ENCODE data around the gene MAP3K6.
"Not testable (repeated sequence)": the region's sequence is repeated elsewhere in the genome, so short reads cannot be mapped to it uniquely, and the experiment has no call there.

MAP3K6 gene

GRCh38 chr1:27366411-27367159 is at the start of gene MAP3K6:
TSS of gene MAP3K6 (minus strand) at chr1:27366961. CDS start at chr1:27366597, 364 bp downstream.
- peak within 1 kb of the TSS; percentile 84 for H3K4me3 Mint-ChIP-seq
- peaks cover 42 to 62% of the 10 kb centered on the region in 2 donors for H3K4me1 Mint-ChIP-seq
- H3K27ac Mint-ChIP-seq = peak within 1 kb of the TSS; percentile 53
- DNase-seq = no peak
- H3K9me3 Mint-ChIP-seq = no peaks in the 10 kb centered on the region
- no peaks in the 10 kb centered on the region for H3K36me3 Mint-ChIP-seq
- ATAC-seq (replicated peaks) = peak; percentile 22 to 32
- no peaks in the 10 kb centered on the region for H3K27me3 Mint-ChIP-seq

GRCh38 chr1:27414091-27414490 is 47.3 kb upstream of the MAP3K6 start:
- H3K4me1 Mint-ChIP-seq = peaks cover 27 to 40% of the 10 kb centered on the region in 2 donors
- no peaks in the 10 kb centered on the region for H3K27me3 Mint-ChIP-seq
- H3K4me3 Mint-ChIP-seq = no peak overlapping the region
- no peaks in the 10 kb centered on the region for H3K9me3 Mint-ChIP-seq
- H3K36me3 Mint-ChIP-seq = peaks cover 41 to 64% of the 10 kb centered on the region in 2 donors
- peak overlapping the region; percentile 47 for H3K27ac Mint-ChIP-seq
- ATAC-seq (replicated peaks) (no peak), DNase-seq (no peak)

- Mint-ChIP-seq H3K4me1 (peaks cover 22 to 39% of the 10 kb centered on the region in 2 donors), H3K36me3 (peaks cover 39 to 67% of the 10 kb centered on the region in 2 donors), H3K9me3 (no peaks in the 10 kb centered on the region), H3K4me3 (no peak overlapping the region), H3K27me3 (no peaks in the 10 kb centered on the region), H3K27ac (peak overlapping the region; percentile 65)
- no peak for ATAC-seq (replicated peaks)
- no peak for DNase-seq
These were observed 46.2 kb upstream of the MAP3K6 start for GRCh38 chr1:27413004-27413403.

GRCh38 chr1:27412502-27412901 is 45.7 kb upstream of the MAP3K6 start:
- DNase-seq (no peak), ATAC-seq (replicated peaks) (no peak)
- Mint-ChIP-seq H3K27ac (peak overlapping the region; percentile 51), H3K4me3 (no peak overlapping the region), H3K4me1 (peaks cover 24 to 39% of the 10 kb centered on the region in 2 donors), H3K27me3 (no peaks in the 10 kb centered on the region), H3K36me3 (peaks cover 40 to 69% of the 10 kb centered on the region in 2 donors), H3K9me3 (no peaks in the 10 kb centered on the region)

- Mint-ChIP-seq H3K4me1 (peaks cover 26 to 38% of the 10 kb centered on the region in 2 donors), H3K36me3 (peaks cover 36 to 64% of the 10 kb centered on the region in 2 donors), H3K4me3 (no peak overlapping the region), H3K9me3 (no peaks in the 10 kb centered on the region), H3K27ac (no peak overlapping the region), H3K27me3 (no peaks in the 10 kb centered on the region)
- DNase-seq (no peak), ATAC-seq (replicated peaks) (no peak)
These were observed 43.9 kb upstream of the MAP3K6 start for GRCh38 chr1:27410709-27411108.

- no peaks in the 10 kb centered on the region for H3K9me3 Mint-ChIP-seq
- peak overlapping the region; percentile 65 for H3K27ac Mint-ChIP-seq
- H3K4me1 Mint-ChIP-seq = peaks cover 26 to 39% of the 10 kb centered on the region in 2 donors
- DNase-seq (no peak), ATAC-seq (replicated peaks) (no peak)
- peaks cover 31 to 57% of the 10 kb centered on the region in 2 donors for H3K36me3 Mint-ChIP-seq
- no peaks in the 10 kb centered on the region for H3K27me3 Mint-ChIP-seq
- no peak overlapping the region for H3K4me3 Mint-ChIP-seq
These were observed 42.9 kb upstream of the MAP3K6 start for GRCh38 chr1:27409669-27410068.

- no peak for ATAC-seq (replicated peaks)
- no peaks in the 10 kb centered on the region for H3K27me3 Mint-ChIP-seq
- DNase-seq = no peak
- H3K4me3 Mint-ChIP-seq = no peak overlapping the region
- peaks cover 27 to 49% of the 10 kb centered on the region in 2 donors for H3K36me3 Mint-ChIP-seq
- no peaks in the 10 kb centered on the region for H3K9me3 Mint-ChIP-seq
- H3K27ac Mint-ChIP-seq = peak overlapping the region; percentile 60
- H3K4me1 Mint-ChIP-seq = peaks cover 37 to 54% of the 10 kb centered on the region in 2 donors
These were observed 41.4 kb upstream of the MAP3K6 start for GRCh38 chr1:27408151-27408550.

GRCh38 chr1:27406791-27407190 is 40.0 kb upstream of the MAP3K6 start:
- peaks cover 25 to 41% of the 10 kb centered on the region in 2 donors for H3K36me3 Mint-ChIP-seq
- not testable (repeated sequence) for DNase-seq, H3K9me3 Mint-ChIP-seq, H3K27me3 Mint-ChIP-seq, H3K4me3 Mint-ChIP-seq
- H3K27ac Mint-ChIP-seq = peak overlapping the region; percentile 75
- peaks cover 43 to 65% of the 10 kb centered on the region in 2 donors for H3K4me1 Mint-ChIP-seq
- peak; percentile 21 to 40 for ATAC-seq (replicated peaks)

- Mint-ChIP-seq H3K36me3 (peaks cover 23 to 39% of the 10 kb centered on the region in 2 donors), H3K4me3 (no peak overlapping the region), H3K27ac (peak overlapping the region; percentile 75), H3K27me3 (no peaks in the 10 kb centered on the region), H3K9me3 (no peaks in the 10 kb centered on the region), H3K4me1 (peaks cover 44 to 67% of the 10 kb centered on the region in 2 donors)
- ATAC-seq (replicated peaks) (no peak), DNase-seq (no peak)
These were observed 39.6 kb upstream of the MAP3K6 start for GRCh38 chr1:27406362-27406680.

- peaks cover 41 to 65% of the 10 kb centered on the region in 2 donors for H3K4me1 Mint-ChIP-seq
- peaks cover 21 to 34% of the 10 kb centered on the region in 2 donors for H3K36me3 Mint-ChIP-seq
- peak overlapping the region; percentile 75 for H3K27ac Mint-ChIP-seq
- not testable (repeated sequence) for H3K4me3 Mint-ChIP-seq; H3K27me3 Mint-ChIP-seq; ATAC-seq (replicated peaks); DNase-seq; H3K9me3 Mint-ChIP-seq
These were observed 39.0 kb upstream of the MAP3K6 start for GRCh38 chr1:27405598-27406361.

GRCh38 chr1:27405074-27405473 is 38.3 kb upstream of the MAP3K6 start:
- no peak for DNase-seq
- Mint-ChIP-seq H3K9me3 (no peaks in the 10 kb centered on the region), H3K27me3 (no peaks in the 10 kb centered on the region)

GRCh38 chr1:27403931-27404330 is 37.2 kb upstream of the MAP3K6 start:
- peaks cover 18 to 28% of the 10 kb centered on the region in 2 donors for H3K36me3 Mint-ChIP-seq
- no peak for DNase-seq
- H3K9me3 Mint-ChIP-seq = no peaks in the 10 kb centered on the region
- no peaks in the 10 kb centered on the region for H3K27me3 Mint-ChIP-seq
- peak in 1 of 2 donors; percentile 15 for ATAC-seq (replicated peaks)
- peak overlapping the region; percentile 92 for H3K27ac Mint-ChIP-seq
- peak overlapping the region; percentile 68 to 70 for H3K4me3 Mint-ChIP-seq
- H3K4me1 Mint-ChIP-seq = peaks cover 47 to 66% of the 10 kb centered on the region in 2 donors

More at GRCh38 chr1:27405074-27405473, 38.3 kb upstream of the MAP3K6 start:
- no peak for ATAC-seq (replicated peaks)
- Mint-ChIP-seq H3K36me3 (peaks cover 21 to 28% of the 10 kb centered on the region in 2 donors), H3K4me1 (peaks cover 47 to 65% of the 10 kb centered on the region in 2 donors), H3K27ac (peak overlapping the region; percentile 25), H3K4me3 (no peak overlapping the region)

GRCh38 chr1:27403065-27403726 is 36.4 kb upstream of the MAP3K6 start:
- H3K9me3 Mint-ChIP-seq = no peaks in the 10 kb centered on the region
- peak overlapping the region; percentile 92 for H3K27ac Mint-ChIP-seq
- H3K4me3 Mint-ChIP-seq = peak overlapping the region; percentile 55 to 70
- H3K36me3 Mint-ChIP-seq = peaks cover 13 to 20% of the 10 kb centered on the region in 2 donors
- H3K4me1 Mint-ChIP-seq = peaks cover 45 to 64% of the 10 kb centered on the region in 2 donors
- peak; percentile 53 for DNase-seq
- no peaks in the 10 kb centered on the region for H3K27me3 Mint-ChIP-seq
- ATAC-seq (replicated peaks) = peak; percentile 73 to 84

- no peak overlapping the region for H3K4me3 Mint-ChIP-seq
- H3K9me3 Mint-ChIP-seq = no peaks in the 10 kb centered on the region
- peaks cover 39 to 55% of the 10 kb centered on the region in 2 donors for H3K4me1 Mint-ChIP-seq
- H3K27me3 Mint-ChIP-seq = no peaks in the 10 kb centered on the region
- peak in 1 of 2 donors; percentile 8 for ATAC-seq (replicated peaks)
- H3K36me3 Mint-ChIP-seq = peaks cover 6 to 13% of the 10 kb centered on the region in 2 donors
- no peak for DNase-seq
- peak overlapping the region; percentile 92 for H3K27ac Mint-ChIP-seq
These were observed 35.6 kb upstream of the MAP3K6 start for GRCh38 chr1:27402349-27402754.

All from stimulated activated naive B cell treated with anti-CD40 and anti-IgM and Interleukin-4, amounts not matched to agents 10 μg/mL and 1 μg/mL and 100 μg/mL, for 72 hours (primary cell).